Astrocyte of the spinal cord (primary cell): ENCODE data around the gene UBE2U.

ENCODE experiments used
- DNase-seq: peaks from one replicate; pipeline ENCODE4 v3.0.0; 2011; ENCODE audit warnings: low read depth, low spot score
- H3K4me3 ChIP-seq: 2 replicates; pipeline ENCODE4 v1.5.1; 2011; ENCODE audit warnings: low read depth, mild to moderate bottlenecking, low read length, moderate library complexity
- in situ Hi-C: cut with HindIII; loops from 2 replicates; pipeline ENCODE4 v1.10.0; 2017; ENCODE audit warnings: low sequenced_read_pairs
- TF ChIP-seq, protein P1 (sequence below): IDR thresholded peaks from 2 replicates; pipeline ENCODE4 v1.5.1; 2012; ENCODE audit warnings: low read depth, mild to moderate bottlenecking, low read length, inconsistent platforms

UBE2U gene

GRCh38 chr1:64240206-64240605 is 36.8 kb downstream of the UBE2U start:
- no peak overlapping the region for H3K4me3 ChIP-seq
- TF ChIP-seq, protein P1, sequence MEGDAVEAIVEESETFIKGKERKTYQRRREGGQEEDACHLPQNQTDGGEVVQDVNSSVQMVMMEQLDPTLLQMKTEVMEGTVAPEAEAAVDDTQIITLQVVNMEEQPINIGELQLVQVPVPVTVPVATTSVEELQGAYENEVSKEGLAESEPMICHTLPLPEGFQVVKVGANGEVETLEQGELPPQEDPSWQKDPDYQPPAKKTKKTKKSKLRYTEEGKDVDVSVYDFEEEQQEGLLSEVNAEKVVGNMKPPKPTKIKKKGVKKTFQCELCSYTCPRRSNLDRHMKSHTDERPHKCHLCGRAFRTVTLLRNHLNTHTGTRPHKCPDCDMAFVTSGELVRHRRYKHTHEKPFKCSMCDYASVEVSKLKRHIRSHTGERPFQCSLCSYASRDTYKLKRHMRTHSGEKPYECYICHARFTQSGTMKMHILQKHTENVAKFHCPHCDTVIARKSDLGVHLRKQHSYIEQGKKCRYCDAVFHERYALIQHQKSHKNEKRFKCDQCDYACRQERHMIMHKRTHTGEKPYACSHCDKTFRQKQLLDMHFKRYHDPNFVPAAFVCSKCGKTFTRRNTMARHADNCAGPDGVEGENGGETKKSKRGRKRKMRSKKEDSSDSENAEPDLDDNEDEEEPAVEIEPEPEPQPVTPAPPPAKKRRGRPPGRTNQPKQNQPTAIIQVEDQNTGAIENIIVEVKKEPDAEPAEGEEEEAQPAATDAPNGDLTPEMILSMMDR: peak; percentile 27
- in situ Hi-C loops: no loop called here
- peak; percentile 37 for DNase-seq

- TF ChIP-seq, protein P1: no peak
- in situ Hi-C loops: no loop called here
- H3K4me3 ChIP-seq: no peak overlapping the region
- DNase-seq: no peak
These were observed 37.6 kb downstream of the UBE2U start for GRCh38 chr1:64241069-64241468.

DNA sequence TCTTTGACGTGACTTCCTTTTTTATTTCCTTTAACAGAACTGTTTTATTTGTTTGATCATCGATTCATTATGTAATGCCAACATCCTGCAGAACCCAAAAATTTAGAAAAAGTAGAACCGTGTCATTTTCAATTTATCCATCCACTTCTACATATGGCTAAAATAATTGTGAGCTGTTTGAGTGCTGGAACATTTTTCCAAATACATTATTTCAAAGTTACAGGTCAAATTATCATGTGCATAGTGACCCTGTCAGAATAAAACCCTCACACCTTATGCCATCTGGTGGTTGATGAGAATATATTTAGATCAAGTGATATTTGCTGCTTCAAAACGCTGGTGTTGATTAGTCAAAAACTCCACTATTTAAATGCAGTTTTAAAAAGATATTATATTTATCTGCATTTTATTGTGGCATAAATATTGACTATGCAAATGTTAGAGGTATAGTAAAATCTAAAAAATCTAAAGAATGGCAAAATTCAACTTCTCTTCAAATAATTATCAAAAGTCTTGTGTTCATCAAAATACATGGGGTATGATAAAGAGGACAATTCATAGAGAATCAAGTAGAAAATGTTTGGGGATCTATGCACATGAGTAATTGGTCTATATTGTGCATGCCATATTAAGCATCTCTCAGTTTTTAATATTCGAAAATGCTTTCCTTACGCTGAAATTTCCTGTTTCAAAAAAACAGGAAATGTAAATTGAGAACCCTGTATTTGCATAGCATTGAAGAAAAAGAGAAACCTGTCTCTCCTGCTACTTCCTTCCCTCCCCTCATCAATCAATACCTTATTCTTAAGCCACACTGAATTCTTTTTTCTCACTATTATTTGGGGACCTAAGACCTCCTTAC is 39.7 kb downstream of the UBE2U start:
- H3K4me3 ChIP-seq: no peak overlapping the region
- peak; percentile 61 for DNase-seq
- TF ChIP-seq, protein P1: peak; percentile 41
- in situ Hi-C loops: no loop called here

DNA sequence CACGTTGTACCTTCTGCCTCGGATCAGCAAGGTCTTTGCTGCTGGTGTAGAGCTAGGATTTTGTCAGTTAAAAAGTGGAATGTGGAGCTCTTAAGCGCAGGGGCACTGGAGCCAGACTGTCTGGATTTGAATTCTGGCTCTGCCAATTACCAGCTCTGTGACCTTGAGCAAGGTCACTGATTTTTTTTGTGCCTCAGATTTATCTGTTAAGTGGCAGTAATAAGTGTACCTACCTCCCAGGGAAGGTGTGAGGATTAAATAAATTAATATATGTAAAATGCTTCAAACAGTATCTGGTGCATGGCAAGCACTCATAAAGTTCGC is 40.3 kb downstream of the UBE2U start:
- no peak for DNase-seq
- TF ChIP-seq, protein P1: no peak
- no peak overlapping the region for H3K4me3 ChIP-seq
- in situ Hi-C loops: no loop called here

DNA sequence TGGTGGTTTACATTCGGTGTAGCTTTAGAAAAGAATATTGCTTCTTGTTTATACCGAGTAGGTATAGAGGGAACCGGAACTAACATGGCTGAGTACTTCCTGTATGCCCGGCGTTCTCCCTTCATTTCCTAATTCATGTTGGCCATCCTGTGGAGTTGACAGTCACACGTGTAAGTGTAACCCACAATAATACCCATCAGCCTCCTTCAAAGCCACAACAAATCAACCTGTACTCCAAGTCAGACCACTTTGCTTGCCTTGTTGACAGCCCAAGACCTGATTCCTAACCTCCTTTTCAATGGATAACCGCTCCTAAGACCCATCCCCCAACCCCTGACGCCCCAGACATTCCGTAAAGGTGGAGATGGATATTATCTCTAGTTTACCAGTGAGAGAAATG is 42.1 kb downstream of the UBE2U start:
- H3K4me3 ChIP-seq: no peak overlapping the region
- DNase-seq: no peak
- TF ChIP-seq, protein P1: no peak
- in situ Hi-C loops: no loop called here

DNA sequence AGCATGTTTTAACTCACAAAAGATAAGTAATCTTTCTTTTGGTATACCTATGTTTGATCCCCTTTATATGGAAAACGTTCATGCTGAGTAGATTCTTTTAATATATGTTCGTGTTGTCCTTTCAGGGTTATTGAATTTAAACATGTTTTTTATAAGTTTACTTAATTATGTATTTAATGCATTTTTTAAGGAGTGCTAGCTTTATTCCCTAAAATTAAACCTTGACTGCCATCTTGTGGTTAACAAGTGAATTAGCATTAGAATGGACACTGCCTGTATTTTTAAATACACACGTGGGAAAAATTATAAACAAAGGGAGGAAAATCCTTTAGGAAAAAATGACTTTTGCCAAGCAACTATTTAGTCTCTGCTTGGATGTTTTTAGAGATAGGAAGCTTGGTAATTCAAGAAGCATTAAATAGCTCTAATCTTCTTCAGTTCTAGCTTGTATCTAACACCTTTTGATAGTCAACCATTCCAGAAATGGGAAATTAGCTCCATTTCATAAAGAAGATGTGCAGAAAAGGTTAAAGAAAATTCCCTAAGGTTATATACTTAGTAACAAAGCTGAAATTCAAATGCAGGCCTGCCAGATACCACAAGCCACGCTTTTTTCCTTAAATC is 43.0 kb downstream of the UBE2U start:
- in situ Hi-C loops: no loop called here
- TF ChIP-seq, protein P1: peak; percentile 60
- H3K4me3 ChIP-seq: no peak overlapping the region
- DNase-seq: peak; percentile 64
